GM19324 (cell line): ENCODE measurements around the gene QKI.
"Not testable (repeated sequence)": the region's sequence is repeated elsewhere in the genome, so short reads cannot be mapped to it uniquely, and the experiment has no call there.

Experiments
- ATAC-seq: cut with Tn5 transposase; IDR thresholded peaks from one replicate; pipeline ENCODE4 v1.9.1; 2021; ENCODE audit warnings: mild to moderate bottlenecking, moderate library complexity; ENCODE audit not compliant: unreplicated experiment, low FRiP score

QKI gene

DNA sequence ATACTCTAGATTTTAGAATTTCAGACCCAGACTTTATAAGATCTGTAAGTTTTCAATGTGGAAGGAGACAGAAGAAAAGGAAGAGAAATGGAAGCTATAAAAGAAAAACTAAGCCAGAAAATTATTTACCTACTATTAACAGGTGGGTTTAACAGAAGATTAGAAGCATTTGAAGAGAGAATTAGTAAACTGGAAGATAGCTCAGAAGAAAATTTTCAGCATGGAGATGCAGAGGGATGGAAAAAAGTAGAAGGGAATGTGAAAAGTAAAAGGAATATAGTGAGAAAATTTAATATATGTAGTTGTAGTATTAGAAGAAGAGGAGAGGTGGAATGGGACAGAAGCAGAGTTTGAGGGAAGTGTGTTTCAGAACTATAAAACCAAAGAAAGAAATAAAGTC lies 56.1 kb downstream of the QKI start:
- no peak for ATAC-seq

GRCh38 chr6:163474581-163474980 lies 60.1 kb downstream of the QKI start:
- ATAC-seq, result no peak

DNA sequence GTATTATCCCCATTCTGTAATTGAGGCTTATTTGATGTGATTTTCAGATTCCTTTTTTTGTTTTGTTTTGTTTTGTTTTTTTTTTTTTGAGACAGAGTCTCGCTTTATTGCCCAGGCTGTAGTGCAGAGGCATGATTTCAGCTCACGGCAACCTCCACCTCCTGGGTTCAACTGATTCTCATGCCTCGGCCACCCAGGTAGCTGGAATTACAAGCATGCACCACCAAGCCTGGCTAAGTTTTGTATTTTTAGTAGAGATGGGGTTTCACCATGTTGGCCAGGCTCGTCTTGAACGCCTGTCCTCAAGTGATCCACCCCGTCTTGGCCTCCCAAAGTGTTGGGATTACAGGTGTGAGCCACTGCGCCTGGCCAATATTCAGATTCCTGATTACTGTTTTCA lies 62.4 kb downstream of the QKI start:
- not testable (repeated sequence) for ATAC-seq

DNA sequence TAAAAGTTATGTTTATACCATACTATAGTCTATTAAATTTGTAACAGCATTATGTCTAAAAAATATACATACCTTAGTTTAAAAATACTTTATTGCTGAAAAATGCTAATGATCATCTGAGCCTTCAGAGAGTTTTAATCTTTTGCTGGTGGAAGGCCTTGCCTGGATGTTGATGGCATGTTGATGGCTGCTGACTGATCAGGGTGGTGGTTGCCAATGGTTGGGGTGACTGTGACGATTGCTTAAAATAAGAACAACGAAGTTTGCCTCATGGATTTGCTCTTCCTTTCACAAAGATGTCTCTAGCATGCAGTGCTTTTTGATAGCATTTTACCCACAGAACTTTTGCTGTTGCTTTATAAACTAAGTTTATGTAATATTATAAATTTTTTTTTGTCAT lies 68.6 kb downstream of the QKI start:
- ATAC-seq, result no peak

DNA sequence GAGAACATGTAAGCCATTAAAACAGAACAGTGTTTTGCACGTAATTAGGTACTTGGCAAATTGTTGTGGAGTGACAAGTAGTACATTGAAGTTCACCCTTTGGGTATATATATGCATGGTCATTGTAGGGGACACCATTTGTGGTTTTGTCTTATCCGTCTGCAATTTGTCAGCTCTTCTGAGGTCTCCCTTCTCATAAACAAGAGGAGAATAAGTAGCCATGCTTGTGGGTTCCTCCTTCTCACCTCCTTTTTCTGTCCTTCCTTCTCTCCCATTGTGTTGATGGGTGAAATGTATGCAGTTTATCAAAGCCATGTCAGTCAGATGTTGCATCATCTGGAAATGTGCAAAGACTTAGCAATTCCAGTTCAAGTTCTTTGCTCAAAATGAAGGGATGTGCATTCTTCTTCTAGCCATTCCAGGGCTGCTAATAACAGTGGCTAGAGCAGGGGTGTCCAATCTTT lies 70.9 kb downstream of the QKI start:
- ATAC-seq, result no peak

GRCh38 chr6:163486821-163487220 lies 72.3 kb downstream of the QKI start:
- no peak for ATAC-seq

DNA sequence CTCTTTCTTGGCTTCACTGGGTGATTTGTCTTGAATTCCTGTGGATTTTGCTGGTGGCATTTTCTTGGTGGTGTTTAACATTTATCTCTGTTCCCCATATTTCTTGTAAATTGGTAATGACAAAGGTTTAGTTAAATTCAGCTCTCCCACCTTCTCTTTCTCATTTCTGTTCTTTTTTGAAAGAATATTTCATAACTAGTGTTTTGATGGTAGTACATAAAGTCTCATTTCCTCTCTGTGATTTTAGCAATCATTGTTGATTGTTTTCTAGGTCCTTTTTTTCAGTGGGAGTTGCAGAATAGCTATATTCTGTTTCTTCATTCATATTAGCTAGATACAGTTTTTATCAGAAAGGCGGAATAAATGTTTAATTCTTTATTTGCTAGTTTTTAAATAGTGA lies 73.1 kb downstream of the QKI start:
- ATAC-seq, result no peak

- ATAC-seq, result no peak
Measured at GRCh38 chr6:163489584-163489983, 75.1 kb downstream of the QKI start.

DNA sequence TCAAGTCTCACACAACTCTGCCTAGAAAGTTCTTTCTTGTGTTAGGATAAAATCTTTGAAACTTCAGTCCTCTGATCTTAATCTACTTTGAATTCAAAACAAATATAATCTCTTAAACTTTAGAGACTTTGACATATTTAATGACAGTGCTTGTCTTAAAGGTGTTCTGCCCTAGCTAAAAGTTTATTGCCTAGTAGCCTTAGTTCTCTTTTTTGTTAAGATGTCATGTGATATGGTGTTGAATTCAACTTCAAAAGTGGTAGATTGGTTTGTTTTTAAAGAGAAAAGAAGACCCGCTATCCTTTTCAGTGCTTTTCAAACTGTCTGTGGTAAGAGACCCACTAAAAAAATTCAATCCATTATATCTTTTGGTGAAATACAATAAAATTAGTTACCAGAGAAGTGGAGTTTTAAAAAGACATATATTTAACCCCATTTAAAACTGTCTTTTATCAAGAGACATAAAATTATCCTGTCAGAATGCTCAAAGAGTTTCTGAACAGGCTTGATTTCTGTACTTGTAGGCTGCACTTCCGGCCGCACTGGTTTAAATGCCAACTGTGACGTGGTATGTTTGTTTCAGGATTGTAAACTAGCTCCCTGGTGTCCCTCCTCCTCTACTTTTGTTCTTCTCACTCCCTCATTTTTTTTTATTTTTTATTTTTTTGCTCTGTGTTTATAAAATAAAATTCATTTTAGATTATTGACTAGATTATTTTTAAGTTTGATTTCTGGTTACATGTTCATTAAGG lies 76.5 kb downstream of the QKI start:
- no peak for ATAC-seq

- no peak for ATAC-seq
Measured at GRCh38 chr6:163491737-163492300, 77.3 kb downstream of the QKI start.

DNA sequence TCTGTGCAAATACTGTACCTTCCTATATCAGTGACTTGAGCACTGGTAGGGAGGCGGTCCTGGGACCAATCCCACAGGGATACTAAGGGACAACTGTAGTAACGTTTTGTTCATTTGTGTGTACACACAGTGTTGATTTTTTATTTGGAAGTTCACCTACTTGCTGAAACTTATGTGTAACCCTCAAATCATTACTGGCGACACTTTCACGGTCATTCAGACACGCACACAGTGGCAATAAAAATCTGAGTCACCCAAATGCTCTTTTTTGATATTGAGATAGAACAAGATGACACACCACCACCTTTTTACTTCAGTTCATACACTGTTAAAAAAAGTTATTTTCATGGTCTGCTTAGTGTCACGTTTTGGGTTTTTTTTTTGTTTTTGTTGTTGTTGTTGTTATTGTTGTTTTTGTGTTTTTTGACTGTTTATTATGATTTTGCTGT lies 79.8 kb downstream of the QKI start:
- no peak for ATAC-seq

DNA sequence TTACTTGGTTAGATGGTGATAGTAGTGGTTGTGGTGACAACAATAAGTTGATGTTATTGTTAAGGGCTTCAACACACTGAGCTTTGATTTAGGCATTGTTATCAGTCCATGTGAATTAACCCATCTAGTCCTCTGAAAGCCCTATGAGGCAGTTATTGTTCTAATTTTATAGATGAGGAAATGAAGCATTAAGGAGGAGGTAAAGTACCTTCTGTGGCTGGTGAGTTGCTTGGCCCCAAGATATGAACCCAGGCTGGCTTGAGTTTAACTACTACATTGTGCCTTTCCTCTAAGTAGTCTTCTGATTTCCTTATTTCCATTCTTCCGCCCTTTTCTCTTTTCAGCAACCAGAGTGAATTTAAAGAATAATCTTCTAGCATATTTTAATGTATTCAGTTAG lies 81.7 kb downstream of the QKI start:
- no peak for ATAC-seq

- ATAC-seq, result no peak
Measured at GRCh38 chr6:163500105-163500504, 85.6 kb downstream of the QKI start.

GRCh38 chr6:163501026-163501425 lies 86.5 kb downstream of the QKI start:
- no peak for ATAC-seq

- ATAC-seq, result no peak
Measured at GRCh38 chr6:163501439-163501838, 86.9 kb downstream of the QKI start.

DNA sequence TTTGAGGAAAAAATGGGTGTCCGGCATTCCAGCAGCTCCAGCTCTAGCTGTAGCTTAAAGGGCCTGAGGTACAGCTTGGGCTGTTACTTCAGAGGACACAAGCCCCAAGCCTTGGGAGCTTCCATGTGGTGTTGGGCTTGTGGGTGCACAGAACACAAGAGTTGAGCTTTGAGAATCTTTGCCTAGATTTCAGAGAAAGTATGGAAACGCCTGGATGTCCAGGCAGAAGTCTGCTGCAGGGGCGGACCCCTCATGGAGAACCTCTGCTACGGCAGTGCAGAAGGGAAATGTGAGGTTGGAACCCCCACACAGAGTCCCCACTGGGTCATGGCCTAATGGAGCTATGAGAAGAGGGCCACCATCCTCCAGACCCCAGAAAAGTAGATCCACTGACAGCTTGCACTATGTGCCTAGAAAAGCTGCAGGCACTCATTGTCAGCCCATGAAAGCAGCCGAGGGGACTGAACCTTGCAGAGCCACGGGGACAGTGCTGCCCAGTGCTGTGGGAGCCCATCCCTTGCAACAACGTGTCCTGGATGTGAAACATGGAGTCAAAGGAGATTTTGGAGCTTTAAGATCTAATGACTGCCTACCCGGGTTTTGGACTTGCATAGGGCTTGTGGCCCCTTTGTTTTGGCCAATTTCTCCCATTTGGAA lies 90.6 kb downstream of the QKI start:
- ATAC-seq, result no peak

DNA sequence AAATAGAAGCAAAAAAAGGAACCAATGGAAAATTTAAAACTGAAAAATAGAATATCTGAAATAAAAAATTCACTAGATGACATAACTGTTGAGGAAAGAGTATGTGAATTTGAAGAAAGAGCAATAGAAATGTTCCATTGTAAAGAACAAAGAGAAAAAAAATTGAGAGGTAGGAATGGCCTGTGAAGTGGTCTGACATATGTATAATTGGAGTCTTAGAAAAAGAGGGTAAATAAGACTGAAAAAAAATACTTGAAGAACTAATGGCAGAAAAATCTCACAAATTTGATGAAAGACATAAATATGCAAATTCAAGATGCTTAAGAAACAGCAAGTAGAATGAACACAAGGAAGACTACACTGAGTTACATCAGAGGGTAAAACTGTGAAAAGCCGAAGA lies 93.4 kb downstream of the QKI start:
- no peak for ATAC-seq

- ATAC-seq, result no peak
Measured at GRCh38 chr6:163513003-163513402, 98.5 kb downstream of the QKI start.

GRCh38 chr6:163513570-163514166 lies 99.2 kb downstream of the QKI start:
- ATAC-seq, result no peak

GRCh38 chr6:163516908-163517307 lies 102.4 kb downstream of the QKI start:
- no peak for ATAC-seq

DNA sequence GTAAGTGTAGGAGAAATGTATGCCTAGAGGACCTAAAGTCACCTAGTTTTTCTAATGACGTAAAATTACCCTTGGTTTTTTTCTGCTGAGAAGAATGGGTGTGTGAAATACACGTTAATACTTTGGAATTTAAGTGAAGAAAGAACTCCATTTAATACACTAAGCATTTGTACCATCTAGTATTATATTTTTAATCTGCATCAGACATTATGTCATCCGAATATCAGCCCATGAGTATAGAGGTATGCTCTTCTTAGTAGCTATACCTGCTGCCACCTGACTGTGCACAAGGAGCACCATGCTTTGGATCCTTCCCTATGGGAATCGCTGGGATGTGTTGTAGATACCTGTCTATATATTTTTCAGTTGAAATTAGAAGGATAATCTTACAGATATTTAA lies 106.4 kb downstream of the QKI start:
- no peak for ATAC-seq
